Vagina (tissue), 2 donors: ENCODE measurements around the gene PRG3.

Experiments
- CTCF ChIP-seq, 3 experiments: fragments of 450-650 bp in 2 of 3; fragments of 200-600 bp in 1 of 3; sonication (generic) in 1 of 3; IDR thresholded peaks; one replicate each; pipeline ENCODE4 v1.5.1; 2017 to 2019; ENCODE audit warnings: antibody characterized with exemption in 3 of 3, mild to moderate bottlenecking in 2 of 3, moderate library complexity in 2 of 3
- POLR2A ChIP-seq, 2 donors: fragments of 450-650 bp; IDR thresholded peaks; one replicate each; pipeline ENCODE4 v1.6.1; 2017; ENCODE audit warnings: antibody characterized with exemption in 2 of 2, mild to moderate bottlenecking in 2 of 2, moderate library complexity in 2 of 2

- TF ChIP-seq CTCF (IDR thresholded peaks at IDR 0.05) (no peak), POLR2A (IDR thresholded peaks at IDR 0.05) (no peak)
Observed at GRCh38 chr11:57424792-57425564, 44.0 kb upstream of the PRG3 start.
